Measurements from ENCODE around the gene NPIPB6.

Gene NPIPB6

GRCh38 chr16:28320023-28320561 lies 43.2 kb downstream of the NPIPB6 start:
- no peak overlapping the region for H3K4me3 ChIP-seq (ENCODE audit: low read depth, low read length)
- in situ Hi-C loops (cut with HindIII; ENCODE audit: low sequenced_read_pairs): no loop called here
- TF ChIP-seq, protein P1, sequence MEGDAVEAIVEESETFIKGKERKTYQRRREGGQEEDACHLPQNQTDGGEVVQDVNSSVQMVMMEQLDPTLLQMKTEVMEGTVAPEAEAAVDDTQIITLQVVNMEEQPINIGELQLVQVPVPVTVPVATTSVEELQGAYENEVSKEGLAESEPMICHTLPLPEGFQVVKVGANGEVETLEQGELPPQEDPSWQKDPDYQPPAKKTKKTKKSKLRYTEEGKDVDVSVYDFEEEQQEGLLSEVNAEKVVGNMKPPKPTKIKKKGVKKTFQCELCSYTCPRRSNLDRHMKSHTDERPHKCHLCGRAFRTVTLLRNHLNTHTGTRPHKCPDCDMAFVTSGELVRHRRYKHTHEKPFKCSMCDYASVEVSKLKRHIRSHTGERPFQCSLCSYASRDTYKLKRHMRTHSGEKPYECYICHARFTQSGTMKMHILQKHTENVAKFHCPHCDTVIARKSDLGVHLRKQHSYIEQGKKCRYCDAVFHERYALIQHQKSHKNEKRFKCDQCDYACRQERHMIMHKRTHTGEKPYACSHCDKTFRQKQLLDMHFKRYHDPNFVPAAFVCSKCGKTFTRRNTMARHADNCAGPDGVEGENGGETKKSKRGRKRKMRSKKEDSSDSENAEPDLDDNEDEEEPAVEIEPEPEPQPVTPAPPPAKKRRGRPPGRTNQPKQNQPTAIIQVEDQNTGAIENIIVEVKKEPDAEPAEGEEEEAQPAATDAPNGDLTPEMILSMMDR (IDR thresholded peaks at IDR 0.05; ENCODE audit: low read depth, low read length): no peak
- DNase-seq (ENCODE audit: low read depth, low spot score): no peak

DNA sequence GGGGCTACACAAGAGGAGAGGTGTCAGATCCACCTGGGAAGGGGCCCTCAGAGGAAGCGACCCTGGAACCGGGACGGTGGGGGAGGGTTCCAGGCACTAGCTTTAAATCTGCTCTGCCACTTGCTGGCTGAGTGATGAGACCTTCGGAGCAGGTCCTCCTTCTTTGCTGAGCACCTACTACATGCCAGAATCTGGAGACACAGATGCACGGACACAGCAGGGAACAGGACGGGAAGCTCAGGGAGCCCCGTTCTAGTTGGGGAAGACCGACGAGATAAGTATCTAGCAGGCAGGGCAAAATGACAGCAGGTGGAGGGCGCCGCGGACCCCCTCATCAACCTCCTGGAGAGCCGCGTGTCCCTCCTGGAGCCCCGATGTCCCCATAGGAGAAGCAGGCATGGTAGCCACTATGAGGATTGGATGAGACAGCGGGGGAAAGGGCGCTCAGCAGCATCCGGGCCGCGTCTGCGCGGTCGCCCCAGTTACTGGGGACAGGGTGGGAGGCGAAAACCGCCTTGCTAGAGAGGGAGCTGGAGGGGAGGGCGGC lies 43.8 kb downstream of the NPIPB6 start:
- DNase-seq (ENCODE audit: low read depth, low spot score): no peak
- in situ Hi-C loops (cut with HindIII; ENCODE audit: low sequenced_read_pairs): no loop called here
- TF ChIP-seq, protein P1 (IDR thresholded peaks at IDR 0.05; ENCODE audit: low read depth, low read length): no peak
- H3K4me3 ChIP-seq (ENCODE audit: low read depth, low read length): no peak overlapping the region

- no peak for DNase-seq (ENCODE audit: low read depth, low spot score)
- in situ Hi-C loops (cut with HindIII; ENCODE audit: low sequenced_read_pairs): no loop called here
- TF ChIP-seq, protein P1 (IDR thresholded peaks at IDR 0.05; ENCODE audit: low read depth, low read length): no peak
- H3K4me3 ChIP-seq (ENCODE audit: low read depth, low read length): no peak overlapping the region
Observed at GRCh38 chr16:28318042-28318744, 45.1 kb downstream of the NPIPB6 start.

- in situ Hi-C loops (cut with HindIII; ENCODE audit: low sequenced_read_pairs): no loop called here
Observed at GRCh38 chr16:28317040-28317880, 46.0 kb downstream of the NPIPB6 start.

GRCh38 chr16:28316054-28316453 lies 47.3 kb downstream of the NPIPB6 start:
- no peak overlapping the region for H3K4me3 ChIP-seq (ENCODE audit: low read depth, low read length)
- TF ChIP-seq, protein P1 (IDR thresholded peaks at IDR 0.05; ENCODE audit: low read depth, low read length): no peak
- in situ Hi-C loops (cut with HindIII; ENCODE audit: low sequenced_read_pairs): no loop called here
- DNase-seq (ENCODE audit: low read depth, low spot score): no peak

More at GRCh38 chr16:28317040-28317880, 46.0 kb downstream of the NPIPB6 start:
- DNase-seq (ENCODE audit: low read depth, low spot score): peak; percentile 24
- TF ChIP-seq, protein P1 (IDR thresholded peaks at IDR 0.05; ENCODE audit: low read depth, low read length): peak; percentile 85
- no peak overlapping the region for H3K4me3 ChIP-seq (ENCODE audit: low read depth, low read length)

- no peak for DNase-seq (ENCODE audit: low read depth, low spot score)
- in situ Hi-C loops (cut with HindIII; ENCODE audit: low sequenced_read_pairs): no loop called here
- H3K4me3 ChIP-seq (ENCODE audit: low read depth, low read length): no peak overlapping the region
- TF ChIP-seq, protein P1 (IDR thresholded peaks at IDR 0.05; ENCODE audit: low read depth, low read length): no peak
Observed at GRCh38 chr16:28313587-28313986, 49.7 kb downstream of the NPIPB6 start.

Measured in astrocyte of the spinal cord (primary cell).